ENCODE measurements around the gene OR13J1.

The OR13J1 gene

DNA sequence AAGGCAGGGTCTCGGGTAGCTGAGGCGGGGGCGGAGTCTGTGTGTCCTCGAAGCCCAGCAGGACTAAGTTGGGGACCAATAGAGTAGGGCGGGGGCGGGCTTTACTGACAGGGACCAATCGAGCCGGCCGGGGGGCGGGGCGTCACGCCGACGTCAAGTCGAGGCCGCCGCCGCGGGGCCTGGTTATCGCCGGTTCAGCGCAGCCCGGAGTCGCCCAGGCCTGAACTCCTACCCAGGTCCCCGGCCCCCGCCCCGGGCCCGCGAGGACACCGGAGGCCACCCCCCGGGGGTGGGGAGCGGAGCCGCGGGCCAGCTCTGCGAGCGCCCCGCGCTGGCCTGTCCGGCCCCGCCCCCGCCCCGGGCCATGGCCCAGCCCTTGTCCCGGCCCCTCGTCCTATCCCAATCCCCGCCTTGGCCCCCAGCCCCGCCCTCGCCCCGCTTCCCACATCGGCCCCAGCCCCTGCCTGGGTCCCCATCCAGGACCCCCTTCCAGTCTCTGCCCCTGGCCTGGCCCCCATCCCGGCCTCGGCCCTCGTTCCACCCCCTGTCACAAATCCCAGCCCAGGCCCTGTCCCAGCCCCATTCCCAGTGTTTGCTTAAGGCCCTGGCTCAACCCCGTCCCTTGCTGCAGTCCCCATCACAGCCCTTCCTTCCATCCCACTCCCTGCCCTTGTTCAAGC, 41.0 kb downstream of the OR13J1 start, which contains the start of gene TMEM8B:
Gene TMEM8B (plus strand): TSS at position 145 of the 680 bp plus-strand sequence. CDS start 220 bp downstream, at position 365.
- DNase-seq, result peak; percentile 85 to 97

GRCh38 chr9:35828716-35829083, 41.5 kb downstream of the OR13J1 start, which contains the start of gene FAM221B:
Gene FAM221B, minus strand, starts transcription at chr9:35828732. Its CDS starts 2,571 bp downstream, at chr9:35826161.
- peak in 1 of 2 experiments; percentile 39 for DNase-seq

DNA sequence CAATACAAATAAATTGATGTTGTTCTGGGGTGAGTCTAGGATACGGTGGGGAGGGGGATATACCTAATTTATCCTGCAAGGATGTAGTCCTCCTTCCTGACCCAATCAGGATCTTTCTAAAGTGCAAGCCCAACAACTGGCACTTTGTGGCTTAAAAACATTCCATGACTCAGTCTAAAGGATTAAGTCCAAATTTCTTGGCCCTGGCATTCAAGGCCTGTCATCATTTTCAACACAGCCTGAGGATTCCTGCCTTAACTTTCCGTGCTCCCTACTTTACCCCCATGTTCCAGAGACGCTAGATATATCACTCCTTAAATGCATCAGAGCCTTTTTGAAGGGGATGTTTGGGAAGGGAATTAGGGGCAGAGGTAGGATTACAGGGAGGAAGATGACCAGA, 42.7 kb downstream of the OR13J1 start:
- DNase-seq, result no peak

GRCh38 chr9:35826071-35826701, 44.0 kb downstream of the OR13J1 start:
- peak; percentile 46 to 67 for DNase-seq

DNA sequence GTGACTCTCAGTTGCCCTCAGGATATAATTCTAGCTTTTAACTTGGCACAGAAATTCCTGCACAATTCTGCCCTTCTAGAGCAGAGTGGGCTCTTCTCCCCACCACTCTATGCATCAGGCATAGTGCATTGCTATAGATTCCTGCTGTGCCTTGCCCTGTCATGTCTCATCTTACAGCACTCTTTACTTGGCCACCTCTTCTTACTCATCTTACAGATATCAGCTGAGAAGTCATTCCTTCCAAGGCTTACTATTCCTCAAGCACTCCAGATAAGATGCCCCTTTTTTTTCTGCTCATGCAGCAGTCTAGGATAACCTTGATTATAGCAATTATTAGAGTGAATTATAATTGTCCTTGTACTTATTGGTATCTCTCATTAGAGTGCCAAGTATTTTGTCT, 47.3 kb downstream of the OR13J1 start:
- DNase-seq, result no peak

- no peak for DNase-seq
Measured at GRCh38 chr9:35820076-35820475, 50.1 kb downstream of the OR13J1 start.
